IMR-90 (cell line): ENCODE measurements around the gene UNC13B. TPM values are rescaled to one million over a fixed set of nuclear protein-coding genes. Genes with fewer than 3 reads are reported as not detected.

Experiments used
- ATAC-seq: fragments of 200-7000 bp; cut with Tn5 transposase; 2 replicates; pipeline ENCODE4 v1.9.1; 2020; ENCODE audit warnings: low read depth, mild to moderate bottlenecking, moderate library complexity
- BruUV-seq: library from RNA; stranded (reverse); fragments of 400-500 nt; replicated peaks from 2 replicates; lab custom pipeline; 2021; lab: Mats Ljungman, UMichigan
- CTCF ChIA-PET: fragments of 300-600 bp; formaldehyde crosslinking; extraction: SDS; loops from one replicate; lab custom pipeline; 2021; ENCODE audit warnings: antibody characterized with exemption; lab: Yijun Ruan, JAX
- POLR2A ChIA-PET: fragments of 300-600 bp; sonication (Branson Sonifier 250); formaldehyde crosslinking; loops from one replicate; lab custom pipeline; 2022; ENCODE audit warnings: antibody characterized with exemption; ENCODE audit not compliant: unreplicated experiment; lab: Charles Lee
- DNase-seq: peaks from one replicate; pipeline ENCODE4 v3.0.0; 2013
- H2AFZ ChIP-seq: replicated peaks from 2 replicates; pipeline ENCODE3; 2013; ENCODE audit warnings: low read length, mild to moderate bottlenecking; ENCODE audit not compliant: poor library complexity
- H2AK5ac ChIP-seq: 2 replicates; pipeline ENCODE4 v1.6.1; 2013; ENCODE audit warnings: low read depth, low read length, inconsistent platforms
- H2AK9ac ChIP-seq: replicated peaks from 2 replicates; pipeline ENCODE3; 2013; ENCODE audit warnings: mild to moderate bottlenecking, low read depth, low read length, moderate library complexity; ENCODE audit not compliant: poor library complexity
- H2BK120ac ChIP-seq: 2 replicates; pipeline ENCODE4 v1.6.1; 2013; ENCODE audit warnings: low read depth, low read length, inconsistent platforms
- H2BK15ac ChIP-seq: 3 replicates; pipeline ENCODE4 v1.6.1; 2013; ENCODE audit warnings: low read depth, low read length, inconsistent platforms
- H2BK20ac ChIP-seq: 2 replicates; pipeline ENCODE4 v1.6.1; 2013; ENCODE audit warnings: low read depth, mild to moderate bottlenecking, inconsistent platforms, low read length, moderate library complexity
- H2BK5ac ChIP-seq: 2 replicates; pipeline ENCODE4 v1.6.1; 2013; ENCODE audit warnings: mild to moderate bottlenecking, low read depth, low read length, inconsistent platforms; ENCODE audit not compliant: poor library complexity, severe bottlenecking
- H3K14ac ChIP-seq: replicated peaks from 2 replicates; pipeline ENCODE4 v1.6.1; 2013; ENCODE audit warnings: low read depth, low read length, inconsistent platforms
- H3K18ac ChIP-seq: 2 replicates; pipeline ENCODE4 v1.6.1; 2013; ENCODE audit warnings: low read depth, low read length, control low read depth
- H3K23ac ChIP-seq: 2 replicates; pipeline ENCODE4 v1.6.1; 2013; ENCODE audit warnings: low read depth, low read length, inconsistent platforms
- H3K27ac ChIP-seq: 2 replicates; pipeline ENCODE4 v1.5.1; 2013; ENCODE audit warnings: mild to moderate bottlenecking, control low read depth, low read length; ENCODE audit not compliant: insufficient read depth
- H3K27me3 ChIP-seq: 2 replicates; pipeline ENCODE4 v1.6.1; 2013; ENCODE audit warnings: low read length; ENCODE audit not compliant: control insufficient read depth, insufficient read depth
- H3K36me3 ChIP-seq: 2 replicates; pipeline ENCODE4 v1.6.1; 2013; ENCODE audit warnings: low read length, mixed read lengths; ENCODE audit not compliant: control insufficient read depth, insufficient read depth
- H3K4ac ChIP-seq: 2 replicates; pipeline ENCODE4 v1.6.1; 2013; ENCODE audit warnings: low read depth, low read length, inconsistent platforms
- H3K4me1 ChIP-seq: 2 replicates; pipeline ENCODE4 v1.6.1; 2013; ENCODE audit warnings: low read length, mixed read lengths; ENCODE audit not compliant: control insufficient read depth, insufficient read depth
- H3K4me2 ChIP-seq: 2 replicates; pipeline ENCODE4 v1.6.1; 2013; ENCODE audit warnings: low read depth, mild to moderate bottlenecking, control low read depth, low read length, moderate library complexity
- H3K4me3 ChIP-seq: 2 replicates; pipeline ENCODE4 v1.5.1; 2013; ENCODE audit warnings: low read depth, mild to moderate bottlenecking, control low read depth, low read length, moderate library complexity; ENCODE audit not compliant: insufficient read depth
- H3K56ac ChIP-seq: 2 replicates; pipeline ENCODE4 v1.6.1; 2013; ENCODE audit warnings: low read length, inconsistent platforms; ENCODE audit not compliant: insufficient read depth; ENCODE audit errors: extremely low read depth
- H3K79me1 ChIP-seq, 2 experiments: 2 replicates each; pipeline ENCODE4 v1.6.1; 2013; ENCODE audit warnings: low read length in 2 of 2, inconsistent platforms in 1 of 2, low read depth in 1 of 2
- H3K9ac ChIP-seq: 2 replicates; pipeline ENCODE4 v1.6.1; 2013; ENCODE audit warnings: low read depth, low read length, control low read depth
- H3K9me1 ChIP-seq: 2 replicates; pipeline ENCODE4 v1.6.1; 2013; ENCODE audit warnings: low read length, inconsistent platforms; ENCODE audit not compliant: insufficient read depth
- H3K9me3 ChIP-seq: 2 replicates; pipeline ENCODE4 v1.6.1; 2013; ENCODE audit warnings: low read length; ENCODE audit not compliant: control insufficient read depth, insufficient read depth
- H4K20me1 ChIP-seq: 2 replicates; pipeline ENCODE4 v1.6.1; 2013; ENCODE audit warnings: low read length, inconsistent platforms; ENCODE audit not compliant: insufficient read depth
- H4K5ac ChIP-seq: 2 replicates; pipeline ENCODE4 v1.6.1; 2013; ENCODE audit warnings: mild to moderate bottlenecking, low read depth, low read length, control low read depth
- H4K8ac ChIP-seq, 2 experiments: 2 replicates each; pipeline ENCODE4 v1.6.1; 2013; ENCODE audit warnings: low read depth in 2 of 2, low read length in 2 of 2, control low read depth in 1 of 2, inconsistent platforms in 1 of 2
- H4K91ac ChIP-seq: 2 replicates; pipeline ENCODE4 v1.6.1; 2013; ENCODE audit warnings: low read depth, low read length, inconsistent platforms; ENCODE audit not compliant: insufficient read depth
- BHLHE40 ChIP-seq: fragments of 150-350 bp; IDR thresholded peaks from 2 replicates; pipeline ENCODE4 v1.6.1; 2016; ENCODE audit warnings: mild to moderate bottlenecking, low read depth, low read length
- CEBPB ChIP-seq: IDR thresholded peaks from 2 replicates; pipeline ENCODE4 v1.6.1; 2012; ENCODE audit warnings: low read depth, low read length, improper control_type of control experiment
- CHD1 ChIP-seq: IDR thresholded peaks from 2 replicates; pipeline ENCODE4 v1.6.1; 2012; ENCODE audit warnings: low read depth, low read length, improper control_type of control experiment
- FOS ChIP-seq: fragments of 150-350 bp; IDR thresholded peaks from 2 replicates; pipeline ENCODE4 v1.6.1; 2016; ENCODE audit warnings: low read depth, low read length
- MAFK ChIP-seq: IDR thresholded peaks from 2 replicates; pipeline ENCODE4 v1.6.1; 2012; ENCODE audit warnings: low read depth, low read length, improper control_type of control experiment
- MAZ ChIP-seq: IDR thresholded peaks from 2 replicates; pipeline ENCODE4 v1.6.1; 2012; ENCODE audit warnings: low read depth, mild to moderate bottlenecking, low read length, improper control_type of control experiment, moderate library complexity, borderline replicate concordance
- MXI1 ChIP-seq: IDR thresholded peaks from 2 replicates; pipeline ENCODE4 v1.6.1; 2012; ENCODE audit warnings: low read depth, mild to moderate bottlenecking, low read length, moderate library complexity, borderline replicate concordance
- NFE2L2 ChIP-seq: fragments of 150-350 bp; IDR thresholded peaks from 2 replicates; pipeline ENCODE4 v1.6.1; 2016; ENCODE audit warnings: low read depth, mild to moderate bottlenecking, low read length
- POLR2A ChIP-seq: IDR thresholded peaks from 2 replicates; pipeline ENCODE4 v1.6.1; 2012; ENCODE audit warnings: mild to moderate bottlenecking, low read depth, low read length
- RAD21 ChIP-seq: IDR thresholded peaks from 2 replicates; pipeline ENCODE4 v1.6.1; 2012; ENCODE audit warnings: low read length, improper control_type of control experiment
- RFX5 ChIP-seq: IDR thresholded peaks from 2 replicates; pipeline ENCODE4 v1.8.0; 2012; ENCODE audit warnings: low read depth, mild to moderate bottlenecking, low read length, moderate library complexity
- SMC3 ChIP-seq: fragments of 150-350 bp; IDR thresholded peaks from 2 replicates; pipeline ENCODE4 v1.6.1; 2016; ENCODE audit warnings: low read depth, mild to moderate bottlenecking, antibody characterized with exemption, low read length, moderate library complexity
- WGBS, 2 experiments: methylation state at CpG; one replicate each; pipeline versions ENCODE4 v1.1.5 to v1.1.7; 2013; ENCODE audit warnings: missing lambda C conversion rate in 2 of 2; ENCODE audit not compliant: insufficient read length in 1 of 2; ENCODE audit errors: extremely low coverage in 2 of 2; 5-methylcytosine and 5-hydroxymethylcytosine counted together
- dilution Hi-C: fragments of 300-500 bp; cut with HindIII; formaldehyde crosslinking; loops from one replicate; pipeline ENCODE4 v1.14.3; 2018; ENCODE audit warnings: low sequenced_read_pairs; ENCODE audit not compliant: unreplicated experiment
- in situ Hi-C: fragments of 300-500 bp; cut with MboI; formaldehyde crosslinking; loops from 3 replicates; pipeline ENCODE4 v1.14.3; 2019; ENCODE audit warnings: low sequenced_read_pairs, inconsistent platforms, mixed read lengths
- intact Hi-C: fragments of 100-400 bp; cut with micrococcal nuclease; formaldehyde crosslinking; loops from 2 replicates; pipeline ENCODE4 v1.10.0; 2022
- polyA plus RNA-seq, 3 experiments: library from polyadenylated mRNA; depleted of rRNA; stranded (reverse); fragments of >200 nt; gene quantifications; 2 replicates each; pipeline ENCODE4 v1.2.3, GENCODE V29; 2012; ENCODE audit warnings: low replicate concordance in 1 of 3
- total RNA-seq: library from RNA; depleted of rRNA; stranded (reverse); fragments of >200 nt; gene quantifications from 2 replicates; pipeline ENCODE4 v1.2.3, GENCODE V29; 2012
- TF ChIP-seq, protein P1 (sequence below): conservative IDR thresholded peaks from 2 replicates; pipeline ENCODE4 v1.5.1; 2012; ENCODE audit warnings: mild to moderate bottlenecking, low read depth, low read length, improper control_type of control experiment
- TF ChIP-seq, protein P2 (sequence below): fragments of 150-350 bp; IDR thresholded peaks from 2 replicates; pipeline ENCODE4 v1.6.1; 2016; ENCODE audit warnings: low read depth, mild to moderate bottlenecking, low read length, moderate library complexity, borderline replicate concordance

The UNC13B gene
- total and polyA plus RNA-seq, 2 of the 4 experiments (the other 2 are of a cell fraction): 7.5 to 14.3 TPM

DNA sequence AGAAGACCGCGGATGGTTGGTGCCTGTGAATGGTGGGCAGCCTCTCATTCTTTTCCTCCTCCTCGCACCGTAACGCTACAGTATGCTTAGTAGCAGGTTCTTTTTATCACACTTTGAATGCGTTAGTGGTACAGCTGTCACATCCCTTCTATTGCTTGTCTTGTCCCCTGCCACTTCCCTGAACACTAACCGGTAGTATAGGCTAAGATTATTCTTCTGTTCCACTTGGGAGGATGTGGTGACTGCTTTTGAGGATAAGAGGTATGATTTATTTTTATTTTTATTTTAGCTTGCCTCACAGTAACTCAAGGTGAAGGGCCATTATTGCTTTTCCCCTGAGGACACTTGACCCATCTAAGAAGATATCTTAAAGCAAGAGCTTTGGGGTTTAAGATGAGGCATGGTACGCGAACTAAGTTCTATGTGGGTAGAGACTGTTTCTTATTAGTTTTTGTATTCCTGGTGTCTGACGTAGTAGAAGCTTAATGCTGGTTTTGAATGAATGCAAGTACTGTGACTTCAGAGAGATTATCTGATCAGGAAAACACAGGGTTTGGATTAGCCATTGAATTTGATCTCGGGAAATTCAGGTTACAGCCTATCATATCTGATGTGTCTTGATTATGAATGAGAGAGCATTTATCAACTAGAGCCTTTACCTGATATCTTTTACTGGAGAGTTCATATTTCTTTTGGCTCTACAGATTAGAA is 951 bp downstream of the UNC13B start (continued):
- no peak for TF ChIP-seq FOS
- no peak for TF ChIP-seq SMC3
- TF ChIP-seq RFX5: no peak
- no peak for TF ChIP-seq MAZ
- TF ChIP-seq RAD21: no peak
- no peak for TF ChIP-seq MAFK
- no peak for TF ChIP-seq POLR2A
- no peak for TF ChIP-seq BHLHE40

DNA sequence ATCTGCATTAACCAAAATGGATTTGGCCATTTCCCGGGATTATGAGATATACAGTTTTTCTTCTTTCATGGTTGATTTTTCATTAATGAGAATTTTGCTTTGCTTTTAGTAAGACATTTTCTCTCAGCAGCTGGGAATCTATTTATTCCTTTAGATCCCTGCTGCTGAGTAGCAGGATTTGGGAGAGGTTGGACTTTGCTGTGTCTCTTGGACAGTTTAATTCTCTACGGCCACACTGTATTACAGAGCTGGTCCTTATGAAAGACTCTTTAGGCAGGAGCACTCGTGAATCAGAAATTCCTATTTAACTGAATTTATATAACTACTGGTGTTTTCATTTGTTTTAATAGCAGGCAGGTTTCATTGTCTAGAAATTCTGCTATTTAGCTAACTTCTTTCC is 1.6 kb downstream of the UNC13B start:
- no peak for ATAC-seq
- TF ChIP-seq, protein P1, sequence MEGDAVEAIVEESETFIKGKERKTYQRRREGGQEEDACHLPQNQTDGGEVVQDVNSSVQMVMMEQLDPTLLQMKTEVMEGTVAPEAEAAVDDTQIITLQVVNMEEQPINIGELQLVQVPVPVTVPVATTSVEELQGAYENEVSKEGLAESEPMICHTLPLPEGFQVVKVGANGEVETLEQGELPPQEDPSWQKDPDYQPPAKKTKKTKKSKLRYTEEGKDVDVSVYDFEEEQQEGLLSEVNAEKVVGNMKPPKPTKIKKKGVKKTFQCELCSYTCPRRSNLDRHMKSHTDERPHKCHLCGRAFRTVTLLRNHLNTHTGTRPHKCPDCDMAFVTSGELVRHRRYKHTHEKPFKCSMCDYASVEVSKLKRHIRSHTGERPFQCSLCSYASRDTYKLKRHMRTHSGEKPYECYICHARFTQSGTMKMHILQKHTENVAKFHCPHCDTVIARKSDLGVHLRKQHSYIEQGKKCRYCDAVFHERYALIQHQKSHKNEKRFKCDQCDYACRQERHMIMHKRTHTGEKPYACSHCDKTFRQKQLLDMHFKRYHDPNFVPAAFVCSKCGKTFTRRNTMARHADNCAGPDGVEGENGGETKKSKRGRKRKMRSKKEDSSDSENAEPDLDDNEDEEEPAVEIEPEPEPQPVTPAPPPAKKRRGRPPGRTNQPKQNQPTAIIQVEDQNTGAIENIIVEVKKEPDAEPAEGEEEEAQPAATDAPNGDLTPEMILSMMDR: no peak
- TF ChIP-seq FOS (no peak), RAD21 (no peak), CEBPB (no peak), RFX5 (no peak), NFE2L2 (no peak), CHD1 (no peak), SMC3 (no peak), MAFK (no peak), POLR2A (no peak), MXI1 (no peak), MAZ (no peak)
- TF ChIP-seq, protein P2, sequence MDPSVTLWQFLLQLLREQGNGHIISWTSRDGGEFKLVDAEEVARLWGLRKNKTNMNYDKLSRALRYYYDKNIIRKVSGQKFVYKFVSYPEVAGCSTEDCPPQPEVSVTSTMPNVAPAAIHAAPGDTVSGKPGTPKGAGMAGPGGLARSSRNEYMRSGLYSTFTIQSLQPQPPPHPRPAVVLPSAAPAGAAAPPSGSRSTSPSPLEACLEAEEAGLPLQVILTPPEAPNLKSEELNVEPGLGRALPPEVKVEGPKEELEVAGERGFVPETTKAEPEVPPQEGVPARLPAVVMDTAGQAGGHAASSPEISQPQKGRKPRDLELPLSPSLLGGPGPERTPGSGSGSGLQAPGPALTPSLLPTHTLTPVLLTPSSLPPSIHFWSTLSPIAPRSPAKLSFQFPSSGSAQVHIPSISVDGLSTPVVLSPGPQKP: no peak

More for the DNA sequence above, 1.6 kb downstream of the UNC13B start:
- no peaks in the 10 kb centered on the region for H4K20me1 ChIP-seq
- in situ Hi-C loops: no loop called here
- H4K8ac ChIP-seq: no peak overlapping the region
- H3K27me3 ChIP-seq: no peaks in the 10 kb centered on the region
- H3K4ac ChIP-seq: no peak overlapping the region
- H2BK20ac ChIP-seq: no peak overlapping the region
- no peak overlapping the region for H4K5ac ChIP-seq
- no peak overlapping the region for H3K14ac ChIP-seq
- intact Hi-C loops: no loop called here
- no peaks in the 10 kb centered on the region; the same call in 1 of the 2 replicates for H3K9me1 ChIP-seq
- H3K18ac ChIP-seq: no peak overlapping the region
- H4K91ac ChIP-seq: no peak overlapping the region
- no peak for DNase-seq
- CTCF ChIA-PET: no interaction called here
- no peak overlapping the region for H3K56ac ChIP-seq
- H2AK9ac ChIP-seq: no peak overlapping the region
- H2BK5ac ChIP-seq: no peak overlapping the region
- no TSS peak for BruUV-seq
- POLR2A ChIA-PET: no interaction called here
- H3K4me1 ChIP-seq: no peaks in the 10 kb centered on the region
- no peak overlapping the region for H2AFZ ChIP-seq
- no peak overlapping the region for H3K9ac ChIP-seq
- no peak overlapping the region for H3K23ac ChIP-seq
- H2BK15ac ChIP-seq: no peak overlapping the region
- no peaks in the 10 kb centered on the region for H3K36me3 ChIP-seq
- dilution Hi-C loops: no loop called here
- no peaks in the 10 kb centered on the region for H3K9me3 ChIP-seq
- H3K27ac ChIP-seq: no peak overlapping the region
- no peak overlapping the region for H2AK5ac ChIP-seq
- 100% methylated on average over 1 of the region's 3 CpGs; no CpG with 5 or more reads in 1 of the 2 experiments for WGBS, 2 experiments
- H3K4me3 ChIP-seq: no peak overlapping the region
- H3K79me1 ChIP-seq: peaks cover 10 to 18% of the 10 kb centered on the region in 2 experiments; a peak in 3 of 4 replicates
- H3K4me2 ChIP-seq: no peak overlapping the region
- no peak overlapping the region for H2BK120ac ChIP-seq
